Measurements from ENCODE around the gene GNA12. TPM values are rescaled to one million over a fixed set of nuclear protein-coding genes. Genes with fewer than 3 reads are reported as not detected.

GNA12 gene
- total RNA-seq, 4 donors from 2014 or later = 23.3 to 30.5 (median 28.7) TPM

DNA sequence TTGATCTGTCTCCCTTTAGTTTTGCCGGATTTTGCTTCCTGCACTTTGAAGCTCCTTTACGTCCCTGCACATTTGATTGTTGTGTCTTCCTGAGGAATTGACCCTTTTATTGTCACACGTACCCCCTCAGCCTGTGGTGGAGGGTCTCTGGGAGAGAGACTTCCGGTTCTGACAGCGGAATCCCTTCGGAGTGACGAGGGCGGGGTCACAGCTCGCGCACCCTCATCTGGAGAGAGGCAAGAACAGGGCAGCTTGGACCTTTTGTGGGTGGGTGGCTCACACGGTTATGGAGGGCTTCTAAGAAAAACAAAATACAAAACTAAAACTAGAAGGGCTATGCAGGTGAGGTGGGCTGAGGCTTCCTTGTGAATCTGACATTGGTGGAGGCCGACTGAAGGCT lies 130.1 kb downstream of the GNA12 start:
- TF ChIP-seq, protein P1, sequence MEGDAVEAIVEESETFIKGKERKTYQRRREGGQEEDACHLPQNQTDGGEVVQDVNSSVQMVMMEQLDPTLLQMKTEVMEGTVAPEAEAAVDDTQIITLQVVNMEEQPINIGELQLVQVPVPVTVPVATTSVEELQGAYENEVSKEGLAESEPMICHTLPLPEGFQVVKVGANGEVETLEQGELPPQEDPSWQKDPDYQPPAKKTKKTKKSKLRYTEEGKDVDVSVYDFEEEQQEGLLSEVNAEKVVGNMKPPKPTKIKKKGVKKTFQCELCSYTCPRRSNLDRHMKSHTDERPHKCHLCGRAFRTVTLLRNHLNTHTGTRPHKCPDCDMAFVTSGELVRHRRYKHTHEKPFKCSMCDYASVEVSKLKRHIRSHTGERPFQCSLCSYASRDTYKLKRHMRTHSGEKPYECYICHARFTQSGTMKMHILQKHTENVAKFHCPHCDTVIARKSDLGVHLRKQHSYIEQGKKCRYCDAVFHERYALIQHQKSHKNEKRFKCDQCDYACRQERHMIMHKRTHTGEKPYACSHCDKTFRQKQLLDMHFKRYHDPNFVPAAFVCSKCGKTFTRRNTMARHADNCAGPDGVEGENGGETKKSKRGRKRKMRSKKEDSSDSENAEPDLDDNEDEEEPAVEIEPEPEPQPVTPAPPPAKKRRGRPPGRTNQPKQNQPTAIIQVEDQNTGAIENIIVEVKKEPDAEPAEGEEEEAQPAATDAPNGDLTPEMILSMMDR (IDR thresholded peaks at IDR 0.05; ENCODE audit: low read depth) = no peak

DNA sequence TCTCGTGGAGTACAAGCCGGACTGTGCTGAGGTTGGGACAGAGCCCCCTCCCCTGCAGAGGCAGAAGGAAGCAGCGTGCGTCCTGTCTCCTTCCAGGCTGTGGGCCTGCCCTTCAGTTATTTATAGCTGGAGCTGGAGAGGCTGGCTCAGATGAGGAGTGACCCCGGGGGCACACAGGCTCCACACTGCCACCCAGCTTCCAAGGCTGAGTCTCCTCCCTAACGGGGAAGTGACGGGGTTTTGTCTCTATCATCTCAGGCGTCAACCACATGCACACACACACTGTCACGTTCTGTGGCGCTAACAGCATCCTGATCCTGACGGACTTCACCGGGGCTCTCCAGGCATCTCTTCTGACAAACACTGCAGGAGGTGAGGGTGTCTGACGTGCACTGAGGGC lies 130.7 kb downstream of the GNA12 start:
- TF ChIP-seq, protein P1 (IDR thresholded peaks at IDR 0.05; ENCODE audit: low read depth) = no peak

DNA sequence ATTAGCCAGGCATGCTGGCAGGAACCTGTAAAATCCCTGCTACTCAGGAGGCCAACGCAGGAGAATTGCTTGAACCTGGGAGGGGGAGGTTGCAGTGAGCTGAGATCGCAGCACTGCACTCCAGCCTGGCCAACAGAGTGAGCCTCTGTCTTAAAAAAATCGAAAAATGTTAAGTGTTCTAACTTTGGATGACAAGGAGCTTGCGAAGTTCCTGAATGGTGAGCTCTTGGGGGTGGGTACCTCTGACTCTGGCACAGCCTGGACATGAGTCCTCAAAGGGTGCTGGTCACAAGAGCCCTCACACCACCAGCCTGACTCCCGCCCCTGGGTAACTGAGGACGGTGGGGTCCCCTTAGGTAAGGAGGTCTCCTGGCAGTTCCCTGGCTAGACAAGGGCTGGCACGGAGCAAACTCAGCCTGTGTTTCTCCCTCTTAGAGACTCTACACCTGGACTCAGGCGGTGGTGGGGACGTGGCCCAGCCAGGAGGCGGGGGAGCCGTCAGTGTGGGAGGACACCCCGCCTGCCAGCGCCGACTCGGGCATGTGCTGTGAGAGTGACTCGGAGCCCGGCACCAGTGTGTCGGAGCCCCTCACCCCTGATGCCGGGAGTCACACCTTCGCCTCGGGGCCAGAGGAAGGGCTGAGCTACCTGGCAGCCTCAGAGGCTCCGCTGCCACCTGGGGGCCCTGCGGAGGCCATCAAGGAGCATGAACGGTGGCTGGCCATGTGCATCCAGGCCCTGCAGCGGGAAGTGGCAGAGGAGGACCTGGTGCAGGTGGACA lies 132.0 kb downstream of the GNA12 start:
- TF ChIP-seq, protein P1 (IDR thresholded peaks at IDR 0.05; ENCODE audit: low read depth) = no peak

- TF ChIP-seq, protein P1 (IDR thresholded peaks at IDR 0.05; ENCODE audit: low read depth) = no peak
Observed at GRCh38 chr7:2710901-2711551, 133.1 kb downstream of the GNA12 start.

- TF ChIP-seq, protein P1 (IDR thresholded peaks at IDR 0.05; ENCODE audit: low read depth) = no peak
Observed at GRCh38 chr7:2710286-2710655, 133.8 kb downstream of the GNA12 start.

DNA sequence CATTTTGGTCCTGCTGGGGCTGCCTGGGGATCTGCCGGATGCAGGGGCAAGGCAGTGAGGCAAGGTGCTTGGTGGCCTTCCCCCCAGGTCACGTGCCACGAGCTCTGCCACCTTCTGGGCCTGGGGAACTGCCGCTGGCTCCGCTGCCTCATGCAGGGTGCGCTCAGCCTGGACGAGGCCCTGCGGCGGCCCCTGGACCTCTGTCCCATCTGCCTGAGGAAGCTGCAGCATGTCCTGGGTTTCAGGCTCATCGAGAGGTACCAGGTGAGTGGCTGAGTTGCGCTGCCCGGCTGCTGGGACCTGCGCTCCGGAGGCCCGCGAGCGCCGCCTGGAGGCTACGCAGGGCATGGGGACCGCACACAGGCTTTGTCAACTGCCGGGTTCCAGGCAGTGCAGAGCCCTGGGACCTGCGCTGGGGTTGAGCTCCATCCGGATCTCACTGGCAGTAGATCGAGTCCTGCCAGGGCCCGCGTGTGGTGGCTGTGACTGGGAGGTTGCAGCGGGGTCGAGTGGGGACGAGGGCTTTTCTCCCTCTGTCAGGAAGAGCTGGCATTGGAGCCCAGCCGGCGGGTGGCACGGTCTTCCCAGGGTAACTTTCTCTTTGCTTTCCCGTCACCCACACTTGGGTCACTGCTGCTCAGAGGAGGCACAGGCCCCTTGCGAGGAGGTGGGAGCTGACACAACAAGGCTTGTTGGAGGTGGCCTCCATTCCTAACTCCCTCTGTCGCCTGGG lies 134.4 kb downstream of the GNA12 start:
- TF ChIP-seq, protein P1 (IDR thresholded peaks at IDR 0.05; ENCODE audit: low read depth) = no peak
